SK-N-SH treated with all-trans-retinoic acid at 6 μM for 48 hours (cell line): ENCODE measurements around the gene BUD23.

Source experiments
- ISL1 ChIP-seq: fragments of 250-450 bp; sonication (Bioruptor Pico); IDR thresholded peaks from 2 replicates; pipeline ENCODE4 v2.1.2; 2022; ENCODE audit warnings: mild to moderate bottlenecking, moderate library complexity
- OSR1 ChIP-seq: fragments of 250-450 bp; sonication (Bioruptor Pico); IDR thresholded peaks from 2 replicates; pipeline ENCODE4 v1.8.0; 2022; ENCODE audit warnings: moderate library complexity, mild to moderate bottlenecking, inconsistent platforms
- PATZ1 ChIP-seq: fragments of 250-450 bp; sonication (Bioruptor Pico); IDR thresholded peaks from 2 replicates; pipeline ENCODE4 v1.8.0; 2020; ENCODE audit warnings: mild to moderate bottlenecking, moderate library complexity, borderline replicate concordance
- PPARA ChIP-seq: fragments of 250-450 bp; sonication (Bioruptor Pico); IDR thresholded peaks from 2 replicates; pipeline ENCODE4 v1.5.0; 2020; ENCODE audit warnings: mild to moderate bottlenecking, borderline replicate concordance
- TOX ChIP-seq: fragments of 250-450 bp; sonication (Bioruptor Pico); IDR thresholded peaks from 2 replicates; pipeline ENCODE4 v1.8.0; 2021; ENCODE audit warnings: mild to moderate bottlenecking, moderate library complexity, borderline replicate concordance
- TSHZ2 ChIP-seq: fragments of 250-450 bp; sonication (Bioruptor Pico); IDR thresholded peaks from 2 replicates; pipeline ENCODE4 v1.5.0; 2020; ENCODE audit warnings: mild to moderate bottlenecking, moderate library complexity
- ZC3H10 ChIP-seq: fragments of 250-450 bp; sonication (Bioruptor Pico); IDR thresholded peaks from 2 replicates; pipeline ENCODE4 v1.5.1; 2021; ENCODE audit warnings: mild to moderate bottlenecking, moderate library complexity
- ZNF565 ChIP-seq: fragments of 450-650 bp; formaldehyde crosslinking; conservative IDR thresholded peaks from 2 replicates; pipeline ENCODE4 v1.5.0; 2020; ENCODE audit warnings: low read depth, mild to moderate bottlenecking, moderate library complexity

DNA sequence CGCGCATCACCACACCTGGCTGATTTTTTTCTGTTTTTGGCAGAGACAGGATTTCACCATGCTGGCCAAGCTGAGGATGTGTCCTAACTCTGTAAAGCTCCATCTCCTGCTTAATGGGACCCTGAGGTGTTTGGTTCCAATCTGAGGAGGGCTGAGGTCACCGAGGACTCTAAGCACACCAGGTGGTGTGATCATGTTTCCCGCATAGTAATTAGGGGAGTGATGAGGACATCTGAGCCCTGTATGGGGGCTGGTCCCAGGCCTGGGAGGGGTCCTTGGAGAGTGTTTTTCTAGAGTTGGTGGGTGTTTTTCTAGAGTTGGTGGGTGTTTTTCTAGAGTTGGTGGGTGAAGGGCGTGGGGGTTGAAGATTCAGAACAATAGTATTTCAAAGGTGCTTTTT is 58.2 kb downstream of the BUD23 start:
- no peak for TF ChIP-seq PPARA (CRISPR knock-in tag)
- TF ChIP-seq TOX, result no peak
- no peak for TF ChIP-seq ZC3H10 (CRISPR knock-in tag)
- no peak for TF ChIP-seq ZNF565 (CRISPR knock-in tag)
- no peak for TF ChIP-seq PATZ1 (CRISPR knock-in tag)
- no peak for TF ChIP-seq OSR1 (CRISPR knock-in tag)
- no peak for TF ChIP-seq TSHZ2 (CRISPR knock-in tag)
- no peak for TF ChIP-seq ISL1 (CRISPR knock-in tag)
